Bronchus fibroblast of lung (primary cell): ENCODE data around the gene EHBP1. TPM values are rescaled to one million over a fixed set of nuclear protein-coding genes. Genes with fewer than 3 reads are reported as not detected.

Source experiments
- total RNA-seq: library from RNA; depleted of rRNA; stranded (reverse); fragments of >200 nt; gene quantifications from 2 replicates; pipeline ENCODE4 v1.2.3, GENCODE V29; 2015

The EHBP1 gene
- total RNA-seq: 24.5 and 29.1 TPM in 2 replicates

DNA sequence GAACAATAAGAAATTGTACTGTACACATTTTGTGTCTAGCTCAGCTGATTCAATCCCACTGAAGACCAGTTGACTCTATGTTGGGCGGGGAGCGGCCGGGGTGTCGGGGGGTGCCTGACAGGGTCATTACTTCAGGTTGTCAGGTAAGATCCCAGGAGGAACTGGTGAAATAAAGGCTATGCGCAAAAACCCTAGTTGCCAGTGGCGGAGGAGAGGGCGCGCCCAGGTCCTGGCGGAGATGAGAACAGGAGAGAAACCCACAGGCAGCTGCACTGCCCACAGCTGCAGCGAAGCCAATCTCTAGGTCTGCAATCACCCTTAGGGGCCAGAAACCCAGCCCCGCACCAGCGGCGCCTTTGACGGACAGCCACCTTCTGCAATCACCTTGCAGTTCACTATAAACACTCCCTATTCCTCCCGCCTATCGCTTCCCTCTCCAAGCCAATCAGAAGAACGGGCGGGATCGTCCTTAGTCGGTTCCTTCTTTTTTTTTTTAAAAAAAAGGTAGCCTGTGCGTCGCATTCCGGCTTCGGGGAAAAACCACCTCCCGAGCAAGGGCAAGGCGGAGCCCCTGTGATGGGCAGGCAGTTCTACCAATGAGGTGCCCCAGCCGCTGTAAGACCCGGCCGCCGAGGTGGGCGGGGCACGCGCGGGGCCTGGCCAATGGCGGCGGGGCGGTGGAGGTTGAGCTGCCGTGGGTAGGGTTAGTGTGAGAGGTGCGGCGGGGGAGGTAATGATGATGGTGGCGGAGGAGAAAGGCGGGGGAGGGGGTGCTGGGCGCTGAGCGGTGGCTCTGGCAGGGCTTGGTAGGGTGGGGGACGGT is at the start of gene EHBP1:
Gene EHBP1, plus strand, starts transcription at position 707 of the 823 bp plus-strand sequence. CDS start 1,479 bp downstream, outside the sequence.

DNA sequence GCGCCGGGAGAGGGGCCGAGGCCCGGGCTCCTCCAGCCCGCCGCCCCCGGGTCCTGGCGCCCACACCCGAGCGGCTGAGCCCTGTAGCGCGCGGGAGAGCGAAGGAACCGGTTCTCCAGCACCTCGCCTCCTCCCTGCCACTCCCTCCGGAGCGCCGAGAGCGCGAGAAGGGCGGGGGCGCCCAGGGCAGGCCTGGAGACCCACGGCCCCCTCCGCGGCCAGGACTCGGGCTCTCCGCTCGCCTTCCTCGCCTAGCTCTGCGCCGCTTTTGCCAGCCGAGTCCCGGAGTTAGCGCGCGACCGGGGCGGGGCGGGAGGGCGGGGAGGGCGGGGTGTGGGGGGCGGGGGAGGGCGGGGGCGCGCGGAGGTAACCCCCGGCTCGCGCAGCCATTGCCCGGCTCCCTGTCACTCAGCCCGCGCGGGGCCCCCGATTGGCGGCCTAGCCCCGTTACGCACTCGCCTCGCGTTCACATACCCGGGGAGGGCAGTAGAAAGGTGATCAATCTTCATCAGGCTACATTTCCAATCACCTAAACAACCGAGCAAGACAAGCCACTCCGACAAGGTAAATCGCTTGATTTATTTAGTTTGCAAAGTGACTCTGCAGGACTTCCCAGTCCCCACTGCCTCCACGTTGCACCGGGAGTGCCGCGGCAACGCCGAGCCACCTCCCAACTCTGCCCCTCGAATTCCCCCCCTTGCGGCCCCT is 345.0 kb downstream of the EHBP1 start, which contains the start of gene OTX1:
Gene OTX1, plus strand, starts transcription at position 497 of the 708 bp plus-strand sequence. CDS start 2,161 bp downstream, outside the sequence.

Other genes starting within 250 kb of the EHBP1 start
- 1.5 and 2.1 TPM in 2 replicates for gene TMEM17, start 199.5 kb upstream of the EHBP1 start, total RNA-seq